Measurements from ENCODE around the gene NCKAP1.

NCKAP1 gene

DNA sequence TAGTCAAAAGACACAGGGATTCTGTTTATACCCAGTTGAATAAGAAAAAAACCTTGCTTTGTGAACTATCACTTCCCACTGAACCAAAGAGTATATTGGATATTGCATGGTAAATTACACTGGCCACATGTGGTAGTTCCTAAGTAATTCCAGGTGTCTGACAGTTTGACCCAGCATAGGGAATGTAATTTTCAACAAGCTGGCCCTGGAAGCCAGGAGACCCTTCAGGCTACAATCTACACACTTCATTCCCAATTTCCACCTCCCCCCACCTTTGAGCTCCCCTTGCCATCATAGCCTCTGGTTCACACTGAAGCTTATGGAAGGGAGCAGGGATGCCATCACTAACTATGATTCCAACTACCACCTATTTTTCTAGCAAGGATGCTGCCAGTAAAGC, 174.6 kb downstream of the NCKAP1 start:
- Histone ChIP-seq H4K20me1 (ENCODE audit: insufficient read depth, low read length) (no peaks in the 10 kb centered on the region), H3K27ac (ENCODE audit: low read length) (no peak overlapping the region), H3K9ac (ENCODE audit: low read depth, low read length) (no peak overlapping the region), H3K36me3 (ENCODE audit: insufficient read depth, low read length) (no peaks in the 10 kb centered on the region), H2AFZ (ENCODE audit: low read depth, low read length) (no peak overlapping the region), H3K4me2 (ENCODE audit: insufficient read depth, low read length) (no peak overlapping the region), H3K9me3 (ENCODE audit: insufficient read depth, low read length, severe bottlenecking) (no peaks in the 10 kb centered on the region), H3K4me3 (ENCODE audit: low read depth in 1 of 2, low read length in 2 of 2) (no peak overlapping the region), H3K27me3 (ENCODE audit: insufficient read depth, low read length, poor library complexity) (no peaks in the 10 kb centered on the region), H3K4me1 (ENCODE audit: insufficient read depth, low read length) (no peaks in the 10 kb centered on the region), H3K79me2 (ENCODE audit: insufficient read depth, low read length) (no peaks in the 10 kb centered on the region)
- no peak for ATAC-seq (ENCODE audit: insufficient read depth, low read depth)
- TF ChIP-seq, protein P1, sequence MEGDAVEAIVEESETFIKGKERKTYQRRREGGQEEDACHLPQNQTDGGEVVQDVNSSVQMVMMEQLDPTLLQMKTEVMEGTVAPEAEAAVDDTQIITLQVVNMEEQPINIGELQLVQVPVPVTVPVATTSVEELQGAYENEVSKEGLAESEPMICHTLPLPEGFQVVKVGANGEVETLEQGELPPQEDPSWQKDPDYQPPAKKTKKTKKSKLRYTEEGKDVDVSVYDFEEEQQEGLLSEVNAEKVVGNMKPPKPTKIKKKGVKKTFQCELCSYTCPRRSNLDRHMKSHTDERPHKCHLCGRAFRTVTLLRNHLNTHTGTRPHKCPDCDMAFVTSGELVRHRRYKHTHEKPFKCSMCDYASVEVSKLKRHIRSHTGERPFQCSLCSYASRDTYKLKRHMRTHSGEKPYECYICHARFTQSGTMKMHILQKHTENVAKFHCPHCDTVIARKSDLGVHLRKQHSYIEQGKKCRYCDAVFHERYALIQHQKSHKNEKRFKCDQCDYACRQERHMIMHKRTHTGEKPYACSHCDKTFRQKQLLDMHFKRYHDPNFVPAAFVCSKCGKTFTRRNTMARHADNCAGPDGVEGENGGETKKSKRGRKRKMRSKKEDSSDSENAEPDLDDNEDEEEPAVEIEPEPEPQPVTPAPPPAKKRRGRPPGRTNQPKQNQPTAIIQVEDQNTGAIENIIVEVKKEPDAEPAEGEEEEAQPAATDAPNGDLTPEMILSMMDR (IDR thresholded peaks at IDR 0.05; ENCODE audit: borderline replicate concordance, extremely low read depth, low read length, poor library complexity, severe bottlenecking), result no peak
- no peak for TF ChIP-seq EZH2 (IDR thresholded peaks at IDR 0.05; ENCODE audit: borderline replicate concordance, low read depth, low read length, severe bottlenecking)
- no peak for DNase-seq

DNA sequence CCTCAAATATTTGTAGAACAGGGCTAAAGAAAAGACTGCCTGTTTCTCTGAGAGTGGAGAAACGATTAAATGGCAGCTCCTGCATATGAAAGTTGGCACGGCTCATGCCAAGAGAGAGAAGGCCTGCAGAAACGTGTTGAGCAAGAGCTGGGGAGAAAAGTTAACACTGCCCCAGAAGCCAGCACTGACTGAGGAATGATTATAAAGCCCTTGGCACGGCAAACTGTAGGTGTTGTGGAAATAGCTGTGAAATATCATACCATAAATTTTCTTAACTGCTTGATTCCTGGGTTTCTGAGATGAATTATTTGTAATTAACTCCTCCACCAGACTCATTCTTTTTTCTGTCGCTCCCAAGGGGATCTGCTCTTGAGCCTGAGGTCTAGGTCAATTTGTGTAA, 176.2 kb downstream of the NCKAP1 start:
- H3K36me3 ChIP-seq (ENCODE audit: insufficient read depth, low read length), result no peaks in the 10 kb centered on the region
- H3K4me2 ChIP-seq (ENCODE audit: insufficient read depth, low read length), result no peak overlapping the region
- no peak overlapping the region for H3K27ac ChIP-seq (ENCODE audit: low read length)

DNA sequence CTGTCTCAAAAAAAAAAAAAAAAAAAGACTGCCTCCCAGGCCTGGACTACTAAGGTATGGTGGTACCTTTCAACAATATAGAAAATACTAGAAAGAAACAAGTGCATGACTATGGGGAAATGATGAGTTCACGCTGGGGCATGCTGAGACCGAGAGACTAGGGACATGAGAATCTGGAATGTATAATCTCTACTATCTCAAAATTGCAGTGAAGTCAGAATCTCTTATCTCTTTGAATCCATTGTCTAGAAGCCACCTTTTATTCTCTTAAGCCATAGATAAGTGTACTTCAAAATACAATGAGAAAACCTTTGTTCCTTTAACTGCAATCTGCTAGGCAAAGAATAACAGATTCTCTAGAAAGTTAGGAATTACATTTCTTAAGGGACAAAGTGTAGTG, 177.4 kb downstream of the NCKAP1 start:
- ATAC-seq (ENCODE audit: insufficient read depth, low read depth), result no peak
- no peak for DNase-seq
- Histone ChIP-seq H3K4me3 (ENCODE audit: low read depth in 1 of 2, low read length in 2 of 2) (no peak overlapping the region), H3K27ac (ENCODE audit: low read length) (no peak overlapping the region), H4K20me1 (ENCODE audit: insufficient read depth, low read length) (no peaks in the 10 kb centered on the region), H3K79me2 (ENCODE audit: insufficient read depth, low read length) (no peaks in the 10 kb centered on the region), H3K9me3 (ENCODE audit: insufficient read depth, low read length, severe bottlenecking) (no peaks in the 10 kb centered on the region), H3K4me2 (ENCODE audit: insufficient read depth, low read length) (no peak overlapping the region), H3K4me1 (ENCODE audit: insufficient read depth, low read length) (no peaks in the 10 kb centered on the region), H3K9ac (ENCODE audit: low read depth, low read length) (no peak overlapping the region), H3K27me3 (ENCODE audit: insufficient read depth, low read length, poor library complexity) (no peaks in the 10 kb centered on the region), H2AFZ (ENCODE audit: low read depth, low read length) (no peak overlapping the region), H3K36me3 (ENCODE audit: insufficient read depth, low read length) (no peaks in the 10 kb centered on the region)
- no peak for TF ChIP-seq EZH2 (IDR thresholded peaks at IDR 0.05; ENCODE audit: borderline replicate concordance, low read depth, low read length, severe bottlenecking)

More for the DNA sequence above, 176.2 kb downstream of the NCKAP1 start:
- DNase-seq, result no peak
- TF ChIP-seq EZH2 (IDR thresholded peaks at IDR 0.05; ENCODE audit: borderline replicate concordance, low read depth, low read length, severe bottlenecking), result no peak
- TF ChIP-seq, protein P1 (IDR thresholded peaks at IDR 0.05; ENCODE audit: borderline replicate concordance, extremely low read depth, low read length, poor library complexity, severe bottlenecking), result no peak
- Histone ChIP-seq H4K20me1 (ENCODE audit: insufficient read depth, low read length) (no peaks in the 10 kb centered on the region), H2AFZ (ENCODE audit: low read depth, low read length) (no peak overlapping the region), H3K9ac (ENCODE audit: low read depth, low read length) (no peak overlapping the region), H3K79me2 (ENCODE audit: insufficient read depth, low read length) (no peaks in the 10 kb centered on the region), H3K4me3 (ENCODE audit: low read depth in 1 of 2, low read length in 2 of 2) (no peak overlapping the region), H3K27me3 (ENCODE audit: insufficient read depth, low read length, poor library complexity) (no peaks in the 10 kb centered on the region), H3K9me3 (ENCODE audit: insufficient read depth, low read length, severe bottlenecking) (no peaks in the 10 kb centered on the region), H3K4me1 (ENCODE audit: insufficient read depth, low read length) (no peaks in the 10 kb centered on the region)
- ATAC-seq (ENCODE audit: insufficient read depth, low read depth), result no peak
